DMS 273 treated with DMSO at 0.1 percent for 48 hours (cell line): ENCODE data around the gene KLHL3.
"Not testable (repeated sequence)": the region's sequence is repeated elsewhere in the genome, so short reads cannot be mapped to it uniquely, and the experiment has no call there.

Source experiments
- DNase-seq: peaks from one replicate; lab custom pipeline; 2025; lab: John Stamatoyannopoulos, UW

Gene KLHL3, protein sequence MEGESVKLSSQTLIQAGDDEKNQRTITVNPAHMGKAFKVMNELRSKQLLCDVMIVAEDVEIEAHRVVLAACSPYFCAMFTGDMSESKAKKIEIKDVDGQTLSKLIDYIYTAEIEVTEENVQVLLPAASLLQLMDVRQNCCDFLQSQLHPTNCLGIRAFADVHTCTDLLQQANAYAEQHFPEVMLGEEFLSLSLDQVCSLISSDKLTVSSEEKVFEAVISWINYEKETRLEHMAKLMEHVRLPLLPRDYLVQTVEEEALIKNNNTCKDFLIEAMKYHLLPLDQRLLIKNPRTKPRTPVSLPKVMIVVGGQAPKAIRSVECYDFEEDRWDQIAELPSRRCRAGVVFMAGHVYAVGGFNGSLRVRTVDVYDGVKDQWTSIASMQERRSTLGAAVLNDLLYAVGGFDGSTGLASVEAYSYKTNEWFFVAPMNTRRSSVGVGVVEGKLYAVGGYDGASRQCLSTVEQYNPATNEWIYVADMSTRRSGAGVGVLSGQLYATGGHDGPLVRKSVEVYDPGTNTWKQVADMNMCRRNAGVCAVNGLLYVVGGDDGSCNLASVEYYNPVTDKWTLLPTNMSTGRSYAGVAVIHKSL

DNA sequence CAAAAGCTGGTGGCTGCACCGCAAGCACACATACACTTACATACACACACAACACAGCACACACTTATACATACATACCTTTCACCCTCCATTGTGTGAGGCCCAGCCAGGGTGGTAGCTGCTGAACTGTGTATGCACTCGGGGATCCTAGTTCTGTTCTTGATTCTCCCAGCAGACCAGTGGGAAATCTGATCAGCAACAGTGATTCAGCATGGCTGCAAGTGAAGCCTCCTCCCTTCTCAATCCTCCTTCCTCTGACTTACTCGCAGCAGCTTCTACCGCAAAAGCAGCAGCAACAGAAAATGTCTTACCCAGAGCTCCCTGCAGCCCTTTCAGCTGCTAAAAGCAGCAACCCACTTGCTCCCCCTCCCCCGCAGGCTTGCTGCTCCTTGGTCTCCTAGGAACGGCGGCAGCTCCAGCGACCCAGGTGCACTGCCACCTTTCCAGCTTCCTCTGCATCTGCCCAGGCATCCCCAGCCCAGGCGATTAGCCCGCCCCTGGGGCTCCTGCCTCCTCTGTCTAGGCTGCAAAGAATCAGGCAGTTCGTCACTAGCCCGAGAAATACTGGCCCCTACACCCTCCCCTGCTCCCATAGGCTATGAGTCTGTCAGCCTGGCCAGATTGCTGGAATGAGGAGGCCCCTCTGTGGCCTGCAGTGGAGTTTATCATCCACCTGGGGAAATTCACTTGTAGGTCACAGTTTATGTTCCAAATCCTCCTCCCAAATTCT lies at the start of gene KLHL3:
TSS of gene KLHL3 (minus strand) at position 535 of the 730 bp plus-strand sequence. CDS start at position 92, 443 bp downstream.
- DNase-seq, result peak; percentile 20

DNA sequence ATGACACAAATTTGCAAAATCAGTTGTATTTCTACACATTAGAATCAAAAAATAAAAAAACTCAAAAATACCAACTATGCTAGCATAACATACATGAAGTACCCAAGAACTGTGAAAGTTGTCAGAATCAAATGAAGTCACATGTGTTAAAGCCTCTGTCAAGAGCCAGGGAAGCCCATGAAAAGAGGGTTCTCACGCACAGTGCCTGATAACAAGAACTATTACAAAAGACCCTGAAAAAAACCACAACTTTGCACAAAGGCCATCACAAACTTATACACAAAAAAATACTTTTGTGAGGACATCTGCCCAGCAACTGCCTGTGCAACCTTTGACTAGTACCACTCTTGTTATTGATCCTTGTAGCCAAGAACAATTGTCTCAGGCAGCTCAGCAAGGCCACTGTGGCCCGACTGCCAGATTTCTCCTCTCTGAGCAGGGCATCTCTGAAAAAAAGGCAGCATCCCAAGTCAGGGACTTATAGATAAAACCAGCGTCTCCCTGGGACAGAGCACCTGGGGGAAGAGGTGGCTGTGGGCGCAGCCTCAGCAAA lies 47.2 kb upstream of the KLHL3 start:
- no peak for DNase-seq

DNA sequence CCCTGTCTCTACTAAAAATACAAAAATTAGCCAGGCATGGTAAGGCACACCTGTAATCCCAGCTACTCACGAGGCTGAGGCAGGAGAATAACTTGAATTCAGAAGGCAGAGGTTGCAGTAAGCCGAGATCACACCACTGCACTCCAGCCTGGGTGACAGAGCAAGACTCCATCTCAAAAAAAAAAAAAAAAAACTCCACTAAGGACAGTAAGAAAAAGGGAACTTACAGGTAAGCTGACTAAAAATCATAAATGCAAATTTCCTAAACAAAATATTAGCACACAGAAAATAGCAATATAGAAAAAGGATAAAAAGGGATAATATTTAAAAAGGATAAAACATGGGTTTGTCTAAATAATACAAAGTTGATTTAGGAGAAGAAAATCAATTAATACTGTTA lies 46.2 kb upstream of the KLHL3 start:
- no peak for DNase-seq

DNA sequence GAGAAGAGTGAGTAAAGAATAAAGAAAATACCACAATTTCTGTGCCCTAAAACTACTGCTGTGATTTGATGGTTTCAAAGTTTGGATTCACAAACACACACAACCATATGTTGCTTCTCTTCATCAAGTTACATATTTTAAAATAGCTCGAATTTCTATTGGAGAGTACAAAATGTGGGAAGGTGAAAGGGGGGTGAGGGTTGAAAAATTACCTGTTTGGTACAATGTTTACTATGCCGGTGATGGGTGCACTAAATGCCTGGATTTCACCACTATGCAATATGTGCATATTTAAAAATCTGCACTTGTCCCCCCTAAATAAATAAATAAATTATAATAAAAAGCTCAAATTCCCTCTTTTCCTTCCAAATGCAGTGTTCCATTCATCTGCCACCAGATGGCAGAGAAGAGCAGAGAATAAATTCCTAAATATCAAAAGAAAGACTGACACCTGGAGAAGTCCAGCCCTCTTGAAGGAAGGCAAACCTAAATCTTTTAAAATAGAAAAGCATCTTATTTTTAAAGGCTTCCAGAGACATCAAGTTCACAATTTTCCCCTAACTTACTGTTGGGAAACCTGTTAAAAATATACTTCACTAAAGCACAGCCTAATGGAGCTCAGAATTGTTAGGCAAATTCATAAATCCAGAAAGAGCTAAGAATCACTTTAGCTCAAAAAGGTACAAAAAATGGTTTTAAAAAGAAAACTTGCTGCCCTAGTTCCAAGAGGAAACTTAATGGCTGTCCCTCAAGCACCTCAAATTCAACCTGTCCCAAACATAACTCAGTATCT lies 43.1 kb upstream of the KLHL3 start:
- no peak for DNase-seq

DNA sequence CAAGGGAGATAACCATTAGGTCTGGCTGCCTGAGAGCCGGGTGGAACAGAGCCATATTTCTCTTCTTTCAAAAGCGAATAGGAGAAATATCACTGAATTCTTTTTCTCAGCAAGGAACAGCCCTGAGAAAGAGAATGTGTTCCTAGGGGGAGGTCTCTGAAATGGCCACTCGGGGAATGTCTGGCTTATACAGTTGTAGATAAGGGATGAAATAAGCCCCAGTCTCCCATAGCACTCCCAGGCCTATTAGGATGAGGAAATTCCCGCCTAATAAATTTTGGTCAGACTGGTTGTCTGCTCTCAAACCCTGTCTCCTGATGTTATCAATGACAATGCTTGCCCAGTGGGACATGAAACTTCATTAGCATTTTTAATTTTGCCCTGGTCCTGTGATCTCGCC lies 32.0 kb upstream of the KLHL3 start:
- not testable (repeated sequence) for DNase-seq

DNA sequence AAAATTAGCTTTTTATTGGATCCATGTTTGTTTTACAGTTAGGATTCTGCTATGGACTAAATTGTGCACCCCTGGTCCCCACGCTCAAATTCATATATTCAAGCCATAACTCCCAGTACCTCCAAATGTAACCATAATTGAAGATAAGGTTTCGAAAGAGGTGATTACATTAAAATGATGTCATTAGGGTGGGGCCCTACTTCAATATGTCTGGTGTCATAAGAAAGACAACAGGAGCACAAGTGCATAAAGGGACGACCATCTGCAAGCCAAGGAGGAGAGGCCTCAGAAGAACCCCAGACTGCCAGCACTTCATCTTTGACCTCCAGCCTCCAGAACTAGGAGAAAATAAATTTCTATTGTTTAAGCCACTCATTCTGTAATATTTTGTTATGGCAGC lies 25.7 kb upstream of the KLHL3 start:
- DNase-seq, result no peak

DNA sequence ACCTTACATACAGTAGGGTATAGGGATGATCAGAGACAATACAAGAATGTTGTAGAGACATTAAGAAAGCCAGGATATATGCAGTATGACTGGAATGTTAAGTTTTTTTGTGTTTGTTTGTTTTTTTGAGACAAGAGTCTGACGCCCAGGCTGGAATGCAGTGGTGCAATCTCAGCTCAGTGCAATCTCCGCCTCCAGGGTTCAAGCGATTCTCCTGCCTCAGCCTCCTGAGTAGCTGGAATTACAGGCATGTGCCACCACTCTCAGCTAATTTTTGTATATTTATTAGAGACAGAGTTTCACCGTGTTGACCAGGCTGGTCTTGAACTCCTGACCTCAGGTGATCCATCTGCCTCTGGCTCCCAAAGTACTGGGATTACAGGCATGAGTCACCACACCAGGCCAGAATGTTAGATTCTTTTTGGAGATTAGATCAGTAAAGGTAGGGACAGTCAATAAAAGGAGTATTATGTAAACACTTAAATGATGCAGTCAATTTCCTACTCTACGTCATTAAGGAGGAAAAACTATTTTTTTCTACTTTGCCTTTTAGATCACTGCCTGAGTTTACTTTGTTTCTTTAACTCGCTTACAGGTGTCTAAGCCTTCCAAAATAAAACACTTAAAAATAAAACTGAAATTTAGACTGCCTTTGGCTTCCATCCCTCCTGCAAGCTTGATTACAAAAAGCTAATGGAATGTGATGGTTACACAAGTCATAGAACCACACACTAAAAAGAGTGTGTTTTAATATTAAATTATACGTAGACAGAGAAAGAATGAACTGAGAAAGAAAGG lies 25.0 kb upstream of the KLHL3 start:
- no peak for DNase-seq

DNA sequence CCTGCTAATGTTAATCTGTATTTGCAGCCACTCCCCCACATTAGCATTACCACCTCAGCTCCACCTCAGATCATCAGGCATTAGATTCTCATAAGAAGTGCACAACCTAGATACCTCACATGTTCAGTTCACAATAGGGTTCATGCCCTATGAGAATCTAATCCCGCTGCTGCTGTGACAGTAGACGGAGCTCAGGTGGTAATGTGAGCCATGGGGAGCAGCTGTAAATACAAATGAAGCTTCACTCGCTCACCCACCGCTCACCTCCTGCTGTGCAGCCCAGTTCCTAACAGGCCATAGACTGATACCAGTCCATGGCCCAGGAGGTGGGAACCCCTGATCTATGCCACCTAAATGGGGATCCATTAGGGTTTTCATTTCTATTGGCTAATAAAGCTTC lies 24.4 kb upstream of the KLHL3 start:
- DNase-seq, result no peak

DNA sequence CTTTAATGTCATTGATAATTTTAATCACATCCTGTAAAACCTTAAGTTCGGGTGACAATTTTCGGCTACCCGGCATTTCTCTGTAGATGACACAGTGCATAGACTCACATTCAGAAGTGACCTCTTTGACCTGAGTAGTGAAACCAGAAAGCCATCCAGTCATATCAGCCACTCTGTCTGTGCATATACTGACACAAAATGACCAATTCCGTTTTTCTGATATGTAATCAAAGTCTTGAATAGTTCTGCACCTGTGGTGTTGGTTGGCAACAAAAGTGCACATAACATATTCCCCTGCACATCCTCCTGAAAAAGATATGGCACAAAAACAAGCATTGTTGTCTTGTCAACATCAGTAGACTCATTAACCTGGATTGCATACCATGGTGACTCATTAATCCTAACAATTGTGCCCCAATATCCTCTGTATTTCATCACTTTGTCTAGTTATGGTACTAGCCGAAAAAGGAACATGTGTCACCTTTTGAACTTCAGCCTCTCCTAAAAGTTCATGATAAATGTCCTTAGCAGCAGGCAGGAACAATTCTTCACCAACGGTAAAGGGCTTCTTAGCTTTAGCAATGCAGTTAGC lies 22.9 kb upstream of the KLHL3 start:
- no peak for DNase-seq

DNA sequence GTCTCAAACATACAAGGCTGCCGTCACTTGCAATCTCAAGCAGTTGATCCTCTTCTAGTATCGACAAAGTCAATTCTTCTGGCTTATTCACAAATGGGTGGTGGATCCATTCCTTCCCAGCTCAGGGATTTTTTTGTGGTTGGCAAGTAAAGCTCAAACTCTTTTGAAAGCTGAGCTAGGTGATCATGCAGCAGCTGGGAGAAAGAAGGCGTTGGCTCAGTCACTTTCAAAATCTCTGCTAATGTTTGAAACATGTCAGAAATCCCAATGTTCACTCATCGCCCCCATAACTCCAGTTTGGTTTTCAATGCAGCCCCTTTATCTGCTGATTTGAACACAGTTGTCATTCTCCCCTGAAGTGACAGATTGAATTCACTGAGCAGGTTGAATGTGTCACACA lies 22.2 kb upstream of the KLHL3 start:
- no peak for DNase-seq

DNA sequence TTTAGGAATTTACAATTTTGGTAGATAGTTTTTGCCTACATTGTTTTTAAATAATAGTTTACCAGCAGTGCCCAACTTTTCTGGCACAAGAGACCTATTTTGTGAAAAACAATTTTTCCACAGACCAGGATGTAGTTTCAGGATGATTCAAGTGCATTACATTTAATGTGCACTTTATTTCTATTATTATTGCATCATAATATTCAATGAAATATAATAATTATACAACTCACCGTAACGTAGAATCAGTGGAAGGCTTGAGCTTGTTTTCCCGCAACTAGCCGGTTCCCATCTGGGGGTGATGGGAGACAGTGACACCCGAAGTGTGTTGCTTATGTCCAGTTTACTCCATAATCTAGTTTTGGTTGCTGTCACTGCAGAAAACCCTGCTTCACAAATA lies 21.7 kb upstream of the KLHL3 start:
- no peak for DNase-seq

DNA sequence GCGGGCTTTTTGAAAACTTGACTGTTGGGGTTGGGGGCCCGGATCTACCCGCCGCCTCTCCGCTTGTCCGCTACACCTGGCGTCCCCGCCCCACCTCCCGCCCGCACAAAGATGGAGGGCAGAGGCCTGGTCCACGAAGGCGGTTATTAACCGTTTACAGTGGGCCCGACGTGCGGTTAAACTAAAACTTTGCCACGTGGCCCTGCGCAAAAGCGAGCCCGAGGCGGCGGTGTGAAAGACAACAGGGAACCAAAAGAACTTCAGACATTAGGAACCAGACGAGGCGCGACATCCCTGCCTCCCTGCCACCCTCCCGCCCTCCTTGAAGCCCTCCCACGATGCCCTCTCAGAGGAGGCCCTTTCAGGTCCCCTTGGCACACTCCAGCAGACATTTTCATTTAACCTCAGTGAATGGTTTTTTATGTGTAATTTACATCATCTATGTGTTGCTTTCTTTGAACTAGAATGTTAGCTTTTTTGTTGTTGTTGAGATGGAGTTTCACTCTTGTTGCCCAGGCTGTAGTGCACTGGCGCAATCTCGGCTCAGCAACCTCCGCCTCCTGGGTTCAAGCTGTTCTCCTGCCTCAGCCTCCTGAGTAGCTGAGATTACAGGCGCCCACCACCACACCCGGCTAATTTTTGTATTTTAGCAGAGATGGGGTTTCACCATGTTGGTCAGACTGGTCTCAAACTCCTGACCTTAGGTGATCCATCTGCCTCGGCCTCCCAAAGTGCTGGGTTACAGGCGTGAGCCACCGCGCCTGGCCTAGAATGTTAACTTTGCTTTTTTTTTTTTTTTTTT lies 19.3 kb upstream of the KLHL3 start:
- no peak for DNase-seq

DNA sequence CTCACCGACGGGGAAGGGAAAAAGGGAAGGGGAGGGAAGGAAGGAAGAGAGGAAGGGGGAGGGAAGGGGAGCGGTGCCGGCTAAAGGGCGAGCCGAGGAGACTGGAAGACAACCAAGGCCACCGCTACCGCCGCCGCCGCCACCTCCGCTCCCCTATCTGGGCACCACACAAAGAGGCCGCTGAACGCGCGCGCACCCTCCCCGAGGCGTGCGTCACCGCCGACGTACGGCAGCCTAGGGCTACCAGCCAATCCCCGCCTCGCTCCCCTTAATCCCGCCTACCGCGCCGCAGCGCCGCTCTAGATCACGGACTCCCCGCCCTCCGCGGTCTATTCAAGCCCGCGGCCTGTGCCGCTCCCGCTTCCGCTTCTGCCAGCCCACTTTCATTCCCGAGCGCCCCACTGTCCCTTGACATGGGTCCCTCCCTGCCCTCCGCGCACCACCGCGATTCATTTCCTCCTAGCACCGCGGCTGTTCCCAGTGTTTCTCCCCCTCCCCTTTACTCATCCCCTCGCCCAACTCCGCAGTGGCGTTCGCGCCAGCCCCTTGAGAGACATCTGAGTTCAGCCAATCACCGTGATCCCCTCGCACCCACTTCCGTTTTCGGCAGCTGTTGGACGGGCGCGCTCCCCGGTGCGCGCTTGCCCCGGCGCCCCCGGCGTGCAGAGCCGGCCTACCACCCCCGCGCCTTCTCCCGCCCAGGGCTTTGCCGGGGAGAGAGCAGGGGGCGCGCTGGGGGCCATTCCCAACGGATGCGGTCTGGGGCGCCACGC lies 18.5 kb upstream of the KLHL3 start, which contains the start of gene HNRNPA0:
TSS of gene HNRNPA0 (minus strand) at position 176 of the 773 bp plus-strand sequence. CDS start 297 bp downstream, outside the sequence.
- DNase-seq, result peak; percentile 95

DNA sequence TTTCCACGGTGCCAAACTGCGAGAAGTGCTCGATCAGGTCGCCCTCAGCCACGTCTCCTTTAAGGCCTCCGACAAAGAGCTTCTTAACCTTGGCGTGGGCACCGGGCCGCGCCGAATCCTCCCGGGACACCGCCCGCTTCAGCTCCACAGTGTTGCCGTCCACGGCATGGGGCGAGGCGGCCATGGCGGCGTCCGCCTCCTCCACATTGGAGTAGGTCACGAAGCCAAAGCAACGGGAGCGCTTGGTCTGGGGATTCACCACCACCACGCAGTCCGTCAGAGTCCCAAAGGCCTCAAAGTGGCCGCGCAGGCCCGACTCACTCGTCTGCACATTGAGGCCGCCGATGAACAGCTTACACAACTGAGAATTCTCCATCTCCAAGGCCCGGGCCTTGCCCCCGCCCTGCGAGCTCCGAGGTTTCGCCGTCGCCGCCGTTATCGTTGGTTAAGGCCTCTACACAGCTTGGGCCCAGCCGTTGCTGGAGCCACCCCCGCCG lies 17.9 kb upstream of the KLHL3 start:
- no peak for DNase-seq

DNA sequence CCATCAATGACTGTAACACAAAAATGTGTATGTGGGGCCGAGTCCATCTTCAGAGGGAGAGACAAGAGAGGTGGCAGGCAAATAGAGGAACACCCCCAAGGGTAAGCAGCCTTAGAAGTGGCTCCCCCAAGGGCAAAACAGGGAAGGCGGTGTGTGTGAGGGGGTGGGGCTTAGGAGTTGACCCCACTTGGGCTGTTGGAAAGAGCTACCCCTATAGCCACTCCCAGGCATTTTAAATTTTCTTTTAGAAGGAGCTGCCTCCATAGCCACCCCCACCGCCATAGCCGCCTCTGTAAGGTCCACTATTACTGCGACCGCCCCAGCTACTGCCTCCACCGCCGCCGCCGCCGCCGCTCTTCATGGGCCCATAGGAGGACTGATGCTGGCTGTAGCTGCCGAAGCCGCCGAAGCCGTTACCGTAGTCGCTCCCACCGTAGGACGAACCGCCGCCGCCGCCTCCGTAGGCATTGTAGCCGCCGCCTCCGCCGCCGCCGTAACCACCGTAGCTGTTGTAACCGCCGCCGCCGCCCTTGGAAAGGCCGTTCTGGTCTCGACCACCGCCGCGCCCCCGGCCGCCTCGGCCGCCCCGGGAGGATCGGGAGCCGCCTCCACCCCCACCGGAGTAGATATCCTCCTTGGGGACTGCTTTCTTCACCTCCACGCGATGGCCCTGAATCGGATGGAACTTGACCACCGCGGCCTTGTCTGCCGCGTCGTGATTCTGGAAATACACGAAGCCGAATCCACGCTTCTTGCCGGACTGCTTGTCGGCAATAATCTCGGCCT lies 17.2 kb upstream of the KLHL3 start:
- DNase-seq, result no peak

DNA sequence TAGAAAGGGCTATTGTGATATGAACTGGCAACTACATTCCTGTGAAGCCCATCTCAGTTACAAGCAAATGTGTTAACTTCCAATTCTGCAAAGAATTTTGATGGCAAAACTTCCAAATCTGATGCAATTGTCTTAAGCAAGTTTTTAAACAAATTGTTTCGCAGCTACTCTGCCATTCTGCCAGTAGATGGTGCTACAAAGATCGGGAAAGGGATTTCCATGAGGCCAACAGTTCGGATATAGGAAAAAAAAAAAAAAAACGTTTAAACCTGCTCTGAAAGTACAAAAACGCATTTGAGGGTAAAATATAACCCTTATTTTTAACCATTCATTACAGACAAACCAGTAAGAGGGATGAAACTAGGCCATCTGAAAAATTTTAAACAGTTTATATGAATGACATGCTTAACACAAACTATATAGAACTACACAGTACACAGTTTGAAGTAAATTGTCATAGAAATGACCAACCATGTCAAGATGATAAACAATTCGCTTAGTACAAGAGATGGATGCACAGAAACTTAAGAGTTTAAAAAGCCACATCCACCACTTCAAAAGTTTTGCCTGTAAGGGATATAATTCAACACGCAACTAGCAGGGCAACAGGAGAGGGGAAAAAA lies 16.1 kb upstream of the KLHL3 start:
- peak; percentile 53 for DNase-seq

DNA sequence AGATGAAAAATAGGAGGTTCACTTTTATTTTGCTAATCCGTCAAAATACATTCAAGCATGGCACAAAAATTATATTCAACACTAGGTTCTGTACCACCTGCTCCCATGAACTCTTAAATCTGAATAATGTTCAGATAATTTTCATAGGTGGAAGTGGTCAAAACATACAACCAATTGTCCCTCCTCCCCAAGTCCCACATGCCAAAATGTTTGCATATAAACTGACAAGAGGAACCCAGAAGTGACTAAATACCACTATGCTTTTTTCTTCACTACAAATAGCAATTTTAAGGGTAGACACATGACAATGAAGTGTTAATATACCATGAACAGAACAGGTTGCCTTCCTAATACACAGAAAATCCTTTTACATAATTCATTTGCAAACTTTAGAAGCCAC lies 14.5 kb upstream of the KLHL3 start:
- DNase-seq, result no peak
